Esophagus muscularis mucosa (tissue), 4 donors: ENCODE results near the gene POLR2E. TPM values are rescaled to one million over a fixed set of nuclear protein-coding genes. Genes with fewer than 3 reads are reported as not detected.
"Not testable (repeated sequence)": the region's sequence is repeated elsewhere in the genome, so short reads cannot be mapped to it uniquely, and the experiment has no call there.

Source experiments
- DNase-seq: peaks from one replicate; pipeline ENCODE4 v3.0.0-alpha.2; 2017; ENCODE audit errors: extremely low spot score
- H3K27ac ChIP-seq, 4 donors: fragments of 200-600 bp; sonication (generic); replicated peaks in 1 of 4; 1 replicate in 3 of 4; 2 replicates in 1 of 4; pipeline ENCODE4 v1.5.1; 2016 to 2019; ENCODE audit warnings: mild to moderate bottlenecking in 1 of 4
- H3K27me3 ChIP-seq, 4 donors: fragments of 200-600 bp; sonication (generic); one replicate each; pipeline versions ENCODE4 v1.5.1 to v1.6.0; 2016 to 2019
- H3K36me3 ChIP-seq, 4 donors: fragments of 200-600 bp; sonication (generic); one replicate each; pipeline ENCODE4 v1.5.1; 2016 to 2019
- H3K4me1 ChIP-seq, 4 donors: fragments of 200-600 bp; sonication (generic); one replicate each; pipeline ENCODE4 v1.5.1; 2016 to 2019
- H3K4me3 ChIP-seq, 4 donors: fragments of 200-600 bp; sonication (generic); 1 replicate in 2 of 4; 2 replicates in 2 of 4; pipeline ENCODE4 v1.5.1; 2016 to 2019; ENCODE audit warnings: mild to moderate bottlenecking in 4 of 4, moderate library complexity in 1 of 4
- H3K9me3 ChIP-seq, 4 donors: fragments of 200-600 bp; sonication (generic); 1 replicate in 3 of 4; 2 replicates in 1 of 4; pipeline ENCODE4 v1.5.1; 2016 to 2019
- EP300 ChIP-seq: sonication (generic); formaldehyde crosslinking; IDR thresholded peaks from one replicate; pipeline ENCODE4 v1.6.1; 2017; ENCODE audit warnings: antibody characterized with exemption
- POLR2A ChIP-seq: fragments of 450-650 bp; IDR thresholded peaks from one replicate; pipeline ENCODE4 v1.6.1; 2017; ENCODE audit warnings: antibody characterized with exemption, moderate library complexity, mild to moderate bottlenecking, low read depth
- POLR2AphosphoS5 ChIP-seq, 2 donors: sonication (generic); formaldehyde crosslinking; IDR thresholded peaks; one replicate each; pipeline ENCODE4 v1.6.1; 2017; ENCODE audit warnings: antibody characterized with exemption in 2 of 2
- WGBS: methylation state at CpG from one replicate; pipeline ENCODE4 v1.1.5; 2018; 5-methylcytosine and 5-hydroxymethylcytosine counted together
- intact Hi-C: fragments of 100-400 bp; cut with DNase I; formaldehyde crosslinking; loops from one replicate; pipeline ENCODE4 v1.15.1; 2023
- total RNA-seq, 4 donors: library from RNA; depleted of rRNA; stranded (reverse); fragments of >200 nt; gene quantifications; one replicate each; pipeline versions ENCODE4 v1.1.0 to v1.2.1, GENCODE V29; 2016
- TF ChIP-seq, protein P1 (sequence below), 3 experiments: fragments of 200-600 bp in 2 of 3; fragments of 450-650 bp in 1 of 3; sonication (generic) in 2 of 3; IDR thresholded peaks; one replicate each; pipeline ENCODE4 v1.5.1; 2017 to 2019; ENCODE audit warnings: antibody characterized with exemption in 3 of 3, mild to moderate bottlenecking in 2 of 3, moderate library complexity in 1 of 3

POLR2E gene
- total RNA-seq, 4 donors from 2014 or later, result 96.8 to 198 (median 135) TPM

- H3K27ac ChIP-seq, result no peak overlapping the region
- no peak for DNase-seq
- 95% methylated on average over 27 of the region's 34 CpGs for WGBS
- H3K9me3 ChIP-seq, result no peaks in the 10 kb centered on the region
- intact Hi-C loops, result no loop called here
- no peaks in the 10 kb centered on the region for H3K27me3 ChIP-seq
- no peak overlapping the region for H3K4me3 ChIP-seq
- peaks cover under 1 to 18% (median 17%) of the 10 kb centered on the region in 4 donors for H3K4me1 ChIP-seq
- no peak for TF ChIP-seq EP300
- TF ChIP-seq, protein P1, sequence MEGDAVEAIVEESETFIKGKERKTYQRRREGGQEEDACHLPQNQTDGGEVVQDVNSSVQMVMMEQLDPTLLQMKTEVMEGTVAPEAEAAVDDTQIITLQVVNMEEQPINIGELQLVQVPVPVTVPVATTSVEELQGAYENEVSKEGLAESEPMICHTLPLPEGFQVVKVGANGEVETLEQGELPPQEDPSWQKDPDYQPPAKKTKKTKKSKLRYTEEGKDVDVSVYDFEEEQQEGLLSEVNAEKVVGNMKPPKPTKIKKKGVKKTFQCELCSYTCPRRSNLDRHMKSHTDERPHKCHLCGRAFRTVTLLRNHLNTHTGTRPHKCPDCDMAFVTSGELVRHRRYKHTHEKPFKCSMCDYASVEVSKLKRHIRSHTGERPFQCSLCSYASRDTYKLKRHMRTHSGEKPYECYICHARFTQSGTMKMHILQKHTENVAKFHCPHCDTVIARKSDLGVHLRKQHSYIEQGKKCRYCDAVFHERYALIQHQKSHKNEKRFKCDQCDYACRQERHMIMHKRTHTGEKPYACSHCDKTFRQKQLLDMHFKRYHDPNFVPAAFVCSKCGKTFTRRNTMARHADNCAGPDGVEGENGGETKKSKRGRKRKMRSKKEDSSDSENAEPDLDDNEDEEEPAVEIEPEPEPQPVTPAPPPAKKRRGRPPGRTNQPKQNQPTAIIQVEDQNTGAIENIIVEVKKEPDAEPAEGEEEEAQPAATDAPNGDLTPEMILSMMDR (IDR thresholded peaks at IDR 0.05), result no peak
- TF ChIP-seq POLR2AphosphoS5 (IDR thresholded peaks at IDR 0.05), result no peak
- TF ChIP-seq POLR2A, result no peak
- peaks cover 76 to 100% (median 100%) of the 10 kb centered on the region in 4 donors for H3K36me3 ChIP-seq
Measured at GRCh38 chr19:1118999-1119398, 23.8 kb upstream of the POLR2E start.

DNA sequence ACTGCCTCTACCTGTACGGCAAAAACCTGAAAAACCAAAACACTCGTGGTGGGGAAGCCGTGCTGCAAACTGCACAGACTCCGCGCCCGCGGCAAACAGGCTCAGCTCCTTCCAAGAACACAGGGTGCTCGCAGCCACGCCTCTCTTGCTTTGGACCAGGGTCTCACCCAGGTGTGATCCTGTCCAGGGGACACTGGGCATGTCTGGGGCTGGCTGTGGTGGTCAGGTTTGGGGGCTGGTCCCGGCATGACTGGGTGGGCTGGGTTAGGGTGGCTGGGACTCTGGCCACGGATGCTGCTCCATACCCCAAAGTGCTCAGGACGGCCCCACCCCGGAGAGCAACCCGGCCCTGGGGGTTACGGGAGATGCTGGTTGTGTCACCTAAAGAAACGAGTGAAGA, 22.5 kb upstream of the POLR2E start:
- no peaks in the 10 kb centered on the region for H3K9me3 ChIP-seq
- intact Hi-C loops, result no loop called here
- DNase-seq, result no peak
- no peak overlapping the region for H3K27ac ChIP-seq
- H3K36me3 ChIP-seq, result peaks cover 66 to 97% (median 93%) of the 10 kb centered on the region in 4 donors
- H3K27me3 ChIP-seq, result no peaks in the 10 kb centered on the region
- H3K4me3 ChIP-seq, result no peak overlapping the region
- no peak for TF ChIP-seq EP300
- no peak for TF ChIP-seq POLR2A
- no peak for TF ChIP-seq POLR2AphosphoS5 (IDR thresholded peaks at IDR 0.05)
- TF ChIP-seq, protein P1 (IDR thresholded peaks at IDR 0.05), result no peak
- 94% methylated on average over 16 of the region's 16 CpGs for whole genome bisulfite sequencing
- H3K4me1 ChIP-seq, result peaks cover 14 to 20% (median 18%) of the 10 kb centered on the region in 4 donors

- intact Hi-C loops, result no loop called here
- H3K27me3 ChIP-seq, result no peaks in the 10 kb centered on the region
- H3K4me1 ChIP-seq, result peaks cover 20 to 27% (median 25%) of the 10 kb centered on the region in 4 donors
- no peak overlapping the region for H3K4me3 ChIP-seq
- DNase-seq, result no peak
- no peak overlapping the region for H3K27ac ChIP-seq
- TF ChIP-seq, protein P1 (IDR thresholded peaks at IDR 0.05), result no peak
- no peaks in the 10 kb centered on the region for H3K9me3 ChIP-seq
- WGBS, result 90% methylated on average over 37 of the region's 52 CpGs
- peaks cover 61 to 97% (median 93%) of the 10 kb centered on the region in 4 donors for H3K36me3 ChIP-seq
Measured at GRCh38 chr19:1116726-1117581, 21.8 kb upstream of the POLR2E start.

- no peak for DNase-seq
- H3K27ac ChIP-seq, result no peak overlapping the region
- peaks cover 21 to 38% (median 31%) of the 10 kb centered on the region in 4 donors for H3K4me1 ChIP-seq
- H3K9me3 ChIP-seq, result no peaks in the 10 kb centered on the region
- H3K36me3 ChIP-seq, result peaks cover 53 to 97% (median 93%) of the 10 kb centered on the region in 4 donors
- no peaks in the 10 kb centered on the region for H3K27me3 ChIP-seq
- TF ChIP-seq, protein P1 (IDR thresholded peaks at IDR 0.05), result no peak
- TF ChIP-seq POLR2AphosphoS5 (IDR thresholded peaks at IDR 0.05) (no peak), EP300 (no peak), POLR2A (no peak)
- intact Hi-C loops, result no loop called here
- H3K4me3 ChIP-seq, result no peak overlapping the region
- 93% methylated on average over 21 of the region's 35 CpGs for WGBS
Measured at GRCh38 chr19:1115646-1116420, 20.7 kb upstream of the POLR2E start.

GRCh38 chr19:1114728-1115127, 19.6 kb upstream of the POLR2E start:
- peaks cover 21 to 38% (median 31%) of the 10 kb centered on the region in 4 donors for H3K4me1 ChIP-seq
- H3K27ac ChIP-seq, result peak overlapping the region in 2 of 4 donors; percentile 76 to 83
- H3K4me3 ChIP-seq, H3K9me3 ChIP-seq, H3K27me3 ChIP-seq, DNase-seq: not testable (repeated sequence)
- WGBS, result 93% methylated on average over 9 of the region's 9 CpGs
- H3K36me3 ChIP-seq, result peaks cover 43 to 97% (median 93%) of the 10 kb centered on the region in 4 donors
- intact Hi-C loops, result loop anchor here (5.0 kb wide), 1 partner anchor 78 kb away; no protein-coding TSS in a partner anchor
